PC-3 (cell line): ENCODE data around the gene GXYLT2. TPM values are rescaled to one million over a fixed set of nuclear protein-coding genes. Genes with fewer than 3 reads are reported as not detected.
A peak's percentile ranks its signal among the peaks of the same experiment; 100 is the strongest.

Source experiments
- ATAC-seq: fragments of 200-7000 bp; cut with Tn5 transposase; 2 replicates; pipeline ENCODE4 v1.9.1; 2020; ENCODE audit warnings: mild to moderate bottlenecking, moderate library complexity
- BruUV-seq: library from RNA; stranded (reverse); fragments of 400-500 nt; replicated peaks from 2 replicates; lab custom pipeline; 2021; lab: Mats Ljungman, UMichigan
- CTCF ChIA-PET: fragments of 300-600 bp; sonication (Branson Sonifier 250); formaldehyde crosslinking; loops from one replicate; lab custom pipeline; 2022; ENCODE audit warnings: antibody characterized with exemption; lab: Charles Lee
- POLR2A ChIA-PET: fragments of 300-600 bp; sonication (Branson Sonifier 250); formaldehyde crosslinking; loops from one replicate; lab custom pipeline; 2022; ENCODE audit warnings: antibody characterized with exemption; ENCODE audit not compliant: unreplicated experiment; lab: Charles Lee
- DNase-seq: peaks from one replicate; pipeline ENCODE4 v3.0.0-alpha.2; 2015
- H2AFZ ChIP-seq: fragments of 300-600 bp; sonication (generic); 2 replicates; pipeline ENCODE4 v1.6.0; 2016; ENCODE audit warnings: antibody characterized with exemption, low read length
- H3F3A ChIP-seq: fragments of 300-600 bp; sonication (generic); one replicate; pipeline ENCODE4 v1.6.0; 2017; ENCODE audit warnings: antibody characterized with exemption, low read length, control low read depth, mild to moderate bottlenecking; ENCODE audit not compliant: unreplicated experiment
- H3K27ac ChIP-seq: fragments of 300-600 bp; sonication (generic); 2 replicates; pipeline ENCODE4 v1.5.1; 2016; ENCODE audit warnings: mild to moderate bottlenecking, low read length
- H3K27me3 ChIP-seq: fragments of 300-600 bp; sonication (generic); 2 replicates; pipeline ENCODE4 v1.6.1; 2016; ENCODE audit warnings: low read length, mixed read lengths
- H3K36me3 ChIP-seq: fragments of 300-600 bp; sonication (generic); 2 replicates; pipeline ENCODE4 v1.6.1; 2016; ENCODE audit warnings: low read depth, mixed run types, low read length, mixed read lengths
- H3K4me1 ChIP-seq: fragments of 300-600 bp; sonication (generic); 2 replicates; pipeline ENCODE4 v1.5.1; 2016; ENCODE audit warnings: low read length; ENCODE audit not compliant: insufficient read depth
- H3K4me2 ChIP-seq: fragments of 300-600 bp; sonication (generic); 2 replicates; pipeline ENCODE4 v1.6.0; 2016; ENCODE audit warnings: low read length
- H3K4me3 ChIP-seq: fragments of 300-600 bp; sonication (generic); 2 replicates; pipeline ENCODE4 v1.5.1; 2016; ENCODE audit warnings: mild to moderate bottlenecking, low read length, mixed read lengths
- H3K79me2 ChIP-seq: fragments of 300-600 bp; sonication (generic); 2 replicates; pipeline ENCODE4 v1.6.1; 2017; ENCODE audit warnings: low read length, mixed read lengths
- H3K9ac ChIP-seq: fragments of 300-600 bp; sonication (generic); 2 replicates; pipeline ENCODE4 v1.6.0; 2016; ENCODE audit warnings: mild to moderate bottlenecking, low read length
- H3K9me2 ChIP-seq: fragments of 300-600 bp; sonication (generic); replicated peaks from 2 replicates; pipeline ENCODE4 v1.6.1; 2016; ENCODE audit warnings: mixed run types, low read length, mixed read lengths
- H3K9me3 ChIP-seq: fragments of 300-600 bp; sonication (generic); 2 replicates; pipeline ENCODE4 v1.6.1; 2016; ENCODE audit warnings: low read length, mixed read lengths
- H4K20me1 ChIP-seq: fragments of 300-600 bp; sonication (generic); 2 replicates; pipeline ENCODE4 v1.6.1; 2016; ENCODE audit warnings: low read length, mixed read lengths
- EZH2 ChIP-seq: fragments of 300-600 bp; sonication (generic); IDR thresholded peaks from one replicate; pipeline ENCODE4 v1.6.1; 2017; ENCODE audit warnings: antibody characterized with exemption, mild to moderate bottlenecking, low read length; ENCODE audit not compliant: unreplicated experiment
- EZH2phosphoT487 ChIP-seq: fragments of 300-600 bp; sonication (generic); IDR thresholded peaks from 2 replicates; pipeline ENCODE4 v1.6.1; 2018; ENCODE audit warnings: mild to moderate bottlenecking, antibody characterized with exemption, low read length, borderline replicate concordance
- intact Hi-C: fragments of 100-400 bp; cut with micrococcal nuclease; formaldehyde crosslinking; loops from 2 replicates; pipeline ENCODE4 v1.9.0; 2023
- total RNA-seq: library from RNA; depleted of rRNA; stranded (reverse); fragments of >200 nt; gene quantifications from 2 replicates; pipeline ENCODE4 v1.2.3, GENCODE V29; 2014
- TF ChIP-seq, protein P1 (sequence below): fragments of 300-600 bp; sonication (generic); conservative IDR thresholded peaks from 2 replicates; pipeline ENCODE4 v1.5.1; 2017; ENCODE audit warnings: antibody characterized with exemption, low read depth, mild to moderate bottlenecking, low read length

The GXYLT2 gene
- total RNA-seq, 1 experiment from 2014 or later, result 12.6 TPM

DNA sequence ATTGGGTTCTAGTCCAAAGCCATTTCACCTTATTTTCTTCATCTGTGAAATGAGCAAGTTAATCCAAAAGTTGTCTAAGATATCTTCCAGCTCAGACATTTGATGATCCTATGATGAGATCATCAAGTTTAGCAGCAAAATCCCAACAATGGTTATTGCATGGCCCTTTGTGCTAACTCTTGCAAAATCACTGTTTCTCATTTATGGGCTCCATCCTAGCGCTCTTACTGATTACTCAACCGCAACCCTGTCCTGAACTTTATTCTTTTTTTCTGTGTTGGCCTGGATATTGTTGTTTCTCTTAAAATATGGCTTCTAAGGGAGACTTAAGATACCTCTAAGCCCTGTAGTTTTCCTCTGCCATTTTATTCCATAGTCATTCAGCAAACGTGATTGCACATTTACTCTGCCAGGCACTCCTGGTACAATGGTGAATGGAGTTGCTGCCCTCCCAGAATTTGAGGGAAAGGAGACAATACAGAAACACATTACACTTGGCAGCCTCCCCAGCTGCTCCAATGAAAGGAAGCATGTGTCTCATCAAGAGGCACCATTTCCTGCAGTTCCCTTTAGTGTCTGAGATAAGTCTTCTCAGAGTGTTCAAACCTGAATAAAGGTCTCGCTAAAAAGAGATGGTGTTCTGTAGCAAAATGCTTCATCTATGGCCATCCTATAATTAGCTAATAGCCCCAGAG is 4.4 kb downstream of the GXYLT2 start:
- Histone ChIP-seq H3K4me1 (peaks cover 39% of the 10 kb centered on the region), H3K9me2 (no peaks in the 10 kb centered on the region), H3K4me3 (no peak overlapping the region), H4K20me1 (no peaks in the 10 kb centered on the region), H2AFZ (peak overlapping the region; percentile 20), H3K9me3 (no peaks in the 10 kb centered on the region), H3K4me2 (peak overlapping the region; percentile 55), H3K9ac (no peak overlapping the region), H3F3A (peaks cover 4% of the 10 kb centered on the region), H3K36me3 (no peaks in the 10 kb centered on the region), H3K27ac (peak overlapping the region; percentile 21), H3K27me3 (no peaks in the 10 kb centered on the region), H3K79me2 (no peaks in the 10 kb centered on the region)
- no TSS peak for BruUV-seq
- DNase-seq (peak; percentile 67), ATAC-seq (no peak; the same call in 1 of the 2 replicates)
- CTCF ChIA-PET, result no interaction called here
- POLR2A ChIA-PET, result interaction anchor here (0.6 kb wide), 1 partner anchor 144 kb away, joined by 4 read pairs; no protein-coding TSS in a partner anchor
- TF ChIP-seq, protein P1, sequence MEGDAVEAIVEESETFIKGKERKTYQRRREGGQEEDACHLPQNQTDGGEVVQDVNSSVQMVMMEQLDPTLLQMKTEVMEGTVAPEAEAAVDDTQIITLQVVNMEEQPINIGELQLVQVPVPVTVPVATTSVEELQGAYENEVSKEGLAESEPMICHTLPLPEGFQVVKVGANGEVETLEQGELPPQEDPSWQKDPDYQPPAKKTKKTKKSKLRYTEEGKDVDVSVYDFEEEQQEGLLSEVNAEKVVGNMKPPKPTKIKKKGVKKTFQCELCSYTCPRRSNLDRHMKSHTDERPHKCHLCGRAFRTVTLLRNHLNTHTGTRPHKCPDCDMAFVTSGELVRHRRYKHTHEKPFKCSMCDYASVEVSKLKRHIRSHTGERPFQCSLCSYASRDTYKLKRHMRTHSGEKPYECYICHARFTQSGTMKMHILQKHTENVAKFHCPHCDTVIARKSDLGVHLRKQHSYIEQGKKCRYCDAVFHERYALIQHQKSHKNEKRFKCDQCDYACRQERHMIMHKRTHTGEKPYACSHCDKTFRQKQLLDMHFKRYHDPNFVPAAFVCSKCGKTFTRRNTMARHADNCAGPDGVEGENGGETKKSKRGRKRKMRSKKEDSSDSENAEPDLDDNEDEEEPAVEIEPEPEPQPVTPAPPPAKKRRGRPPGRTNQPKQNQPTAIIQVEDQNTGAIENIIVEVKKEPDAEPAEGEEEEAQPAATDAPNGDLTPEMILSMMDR, result no peak
- intact Hi-C loops, result no loop called here

DNA sequence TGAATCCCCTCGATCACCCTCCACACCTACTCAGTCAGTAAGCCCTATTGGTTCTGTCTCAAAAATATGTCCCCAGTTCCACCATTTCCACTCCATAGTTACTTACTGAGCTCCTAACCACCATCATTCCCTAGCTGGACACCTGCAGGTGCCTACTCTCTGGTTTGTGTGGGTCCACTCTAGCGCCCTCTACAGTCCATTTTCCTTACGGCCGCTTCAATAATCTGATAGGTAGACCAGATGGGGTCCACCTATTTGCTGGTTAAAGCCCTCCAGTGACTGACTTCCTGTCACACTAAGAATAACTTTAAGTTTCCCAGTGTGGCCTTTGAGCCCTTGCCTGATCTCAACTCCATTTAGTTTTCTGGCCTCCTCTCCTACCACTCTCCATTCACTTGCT is 5.0 kb downstream of the GXYLT2 start:
- Histone ChIP-seq H3F3A (peaks cover 4% of the 10 kb centered on the region), H3K4me1 (peaks cover 36% of the 10 kb centered on the region), H3K36me3 (no peaks in the 10 kb centered on the region), H3K9ac (no peak overlapping the region), H3K4me2 (peak overlapping the region; percentile 55; the same call in 1 of the 2 replicates), H3K4me3 (no peak overlapping the region), H3K79me2 (no peaks in the 10 kb centered on the region), H2AFZ (peak overlapping the region; percentile 20), H4K20me1 (no peaks in the 10 kb centered on the region), H3K9me3 (no peaks in the 10 kb centered on the region), H3K27me3 (no peaks in the 10 kb centered on the region), H3K27ac (no peak overlapping the region), H3K9me2 (no peaks in the 10 kb centered on the region)
- CTCF ChIA-PET, result no interaction called here
- ATAC-seq, result no peak
- no TSS peak for BruUV-seq
- intact Hi-C loops, result no loop called here
- TF ChIP-seq, protein P1, result peak; percentile 59
- no peak for TF ChIP-seq EZH2phosphoT487
- POLR2A ChIA-PET, result no interaction called here
- no peak for DNase-seq

DNA sequence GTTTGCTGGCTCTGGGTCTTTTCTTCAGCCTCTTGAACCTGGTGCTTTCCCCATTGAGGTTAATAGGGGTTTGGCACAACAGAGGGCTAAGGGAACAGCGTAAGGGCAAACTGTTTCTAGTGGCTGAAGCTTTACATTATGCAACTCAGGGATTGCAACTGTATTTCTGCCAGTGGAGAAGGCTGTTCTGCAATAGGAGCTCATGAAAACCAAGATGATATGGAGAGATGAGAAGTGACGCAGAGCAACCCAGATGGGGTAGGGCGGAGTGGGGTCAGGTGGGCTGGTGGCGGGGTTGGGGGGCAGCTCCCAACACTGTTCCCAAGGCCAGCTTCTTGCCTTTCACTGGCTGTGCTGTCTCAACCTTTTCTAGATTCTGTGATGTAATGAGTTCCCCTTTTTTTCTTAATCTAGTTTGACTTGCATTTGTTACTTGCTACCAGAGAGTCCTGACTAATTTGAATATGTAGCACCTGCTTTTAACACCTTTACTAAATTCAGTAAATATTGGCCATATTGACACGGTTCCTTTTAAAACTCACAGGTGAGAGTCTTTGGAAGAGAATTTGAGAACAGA is 7.2 kb downstream of the GXYLT2 start:
- Histone ChIP-seq H3K4me2 (no peak overlapping the region), H3K4me3 (no peak overlapping the region), H3K27me3 (no peaks in the 10 kb centered on the region), H3F3A (peaks cover 4% of the 10 kb centered on the region), H4K20me1 (no peaks in the 10 kb centered on the region), H3K9me2 (no peaks in the 10 kb centered on the region), H2AFZ (no peak overlapping the region), H3K9me3 (no peaks in the 10 kb centered on the region), H3K36me3 (no peaks in the 10 kb centered on the region), H3K4me1 (peaks cover 29% of the 10 kb centered on the region), H3K27ac (no peak overlapping the region), H3K79me2 (no peaks in the 10 kb centered on the region), H3K9ac (no peak overlapping the region)
- TF ChIP-seq EZH2, result no peak
- TF ChIP-seq EZH2phosphoT487, result no peak
- TF ChIP-seq, protein P1, result no peak
- ATAC-seq (no peak), DNase-seq (no peak)
- BruUV-seq, result no TSS peak
- CTCF ChIA-PET, result no interaction called here
- POLR2A ChIA-PET, result no interaction called here
- intact Hi-C loops, result no loop called here
